HG02623 (cell line): Measurements from ENCODE around the gene TBC1D28.
"Not testable (repeated sequence)": the region's sequence is repeated elsewhere in the genome, so short reads cannot be mapped to it uniquely, and the experiment has no call there.

Experiments
- ATAC-seq: cut with Tn5 transposase; IDR thresholded peaks from one replicate; pipeline ENCODE4 v1.9.1; 2021; ENCODE audit warnings: moderate library complexity; ENCODE audit not compliant: unreplicated experiment

The TBC1D28 gene

GRCh38 chr17:18617613-18618012, 26.6 kb downstream of the TBC1D28 start:
- not testable (repeated sequence) for ATAC-seq

- not testable (repeated sequence) for ATAC-seq
Measured at GRCh38 chr17:18613016-18613415, 31.2 kb downstream of the TBC1D28 start.

- not testable (repeated sequence) for ATAC-seq
Measured at GRCh38 chr17:18593138-18593537, 51.1 kb downstream of the TBC1D28 start.
